SIG-M5 (cell line): ENCODE data around the gene AMMECR1L.
"Not testable (repeated sequence)": the region's sequence is repeated elsewhere in the genome, so short reads cannot be mapped to it uniquely, and the experiment has no call there.

Experiments
- DNase-seq: peaks from one replicate; lab custom pipeline; 2025; lab: John Stamatoyannopoulos, UW

Gene AMMECR1L

DNA sequence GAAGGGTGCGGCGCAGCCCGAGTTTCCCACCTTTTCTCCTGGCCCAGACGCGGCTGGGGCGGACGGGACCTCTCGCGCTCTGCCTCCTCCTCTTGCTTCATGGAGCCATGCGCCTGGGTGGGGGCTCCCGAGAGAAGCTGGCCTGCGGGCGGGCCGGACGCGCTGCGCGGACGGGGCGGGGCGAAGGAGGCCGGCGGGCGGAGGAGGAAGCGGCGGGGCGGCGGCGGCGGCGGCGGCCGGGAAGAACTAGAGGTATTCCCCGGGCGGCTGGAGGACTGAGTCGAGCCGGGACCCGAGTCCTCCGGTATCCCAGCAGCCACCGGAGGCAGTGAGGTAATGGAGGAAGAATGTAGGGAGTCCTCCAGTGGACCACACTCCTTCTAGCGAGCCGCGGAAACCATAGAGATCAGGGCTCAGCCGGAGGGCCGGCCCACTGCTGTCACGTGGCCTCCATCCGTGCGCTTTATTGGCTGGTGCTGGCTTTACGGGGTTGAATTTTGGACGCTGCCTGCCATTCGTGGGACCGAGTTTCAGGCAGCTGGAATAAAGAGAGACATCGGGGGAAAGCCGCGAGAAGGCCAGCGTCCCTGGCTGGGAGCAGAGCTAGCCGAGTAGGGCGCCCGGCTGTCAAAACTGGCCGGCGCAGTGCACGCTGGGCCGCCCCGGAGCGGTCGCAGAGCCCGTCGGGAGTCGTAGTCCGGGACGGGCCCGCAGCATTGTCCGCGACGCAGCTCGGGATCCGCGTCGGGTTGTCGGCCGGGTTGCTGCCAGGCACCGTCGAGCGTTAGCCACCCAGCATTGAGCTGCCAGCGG, at the start of gene AMMECR1L:
TSS of gene AMMECR1L (minus strand) at position 177 of the 813 bp plus-strand sequence. CDS start 11,722 bp downstream, outside the sequence.
- DNase-seq, result not testable (repeated sequence)

- no peak for DNase-seq
Observed at GRCh38 chr2:127935337-127935736, 49.6 kb upstream of the AMMECR1L start.

DNA sequence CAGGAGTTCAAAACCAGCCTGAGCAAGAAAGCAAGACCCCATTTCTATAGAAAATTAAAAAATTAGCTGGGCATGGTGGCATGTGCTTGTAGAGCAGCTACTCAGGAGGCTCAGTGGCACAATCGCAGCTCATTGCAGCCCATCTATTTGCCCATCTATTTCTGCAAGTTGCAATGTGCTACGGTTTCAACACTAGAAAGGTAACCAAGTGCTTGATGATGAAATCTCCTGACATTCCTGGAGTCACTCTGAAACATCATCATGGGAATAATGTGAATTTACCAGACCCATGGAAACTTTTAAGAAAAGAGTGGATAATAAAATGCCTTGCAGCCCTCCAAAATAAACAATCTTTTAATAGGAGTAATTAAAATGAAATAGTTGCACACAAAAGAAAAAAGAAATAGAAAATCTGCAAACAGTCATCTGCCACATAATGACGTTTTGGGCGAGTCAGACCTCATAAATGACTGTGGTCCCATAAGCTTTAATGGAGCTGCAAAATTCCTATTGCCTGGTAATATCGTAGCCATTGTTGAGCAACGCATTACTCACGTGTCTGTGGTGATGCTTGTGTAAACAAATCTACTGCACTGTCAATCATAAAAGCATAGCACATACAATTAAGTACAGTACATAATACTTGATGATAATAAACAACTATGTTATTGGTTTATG, 46.6 kb upstream of the AMMECR1L start:
- DNase-seq, result no peak

- DNase-seq, result no peak
Observed at GRCh38 chr2:127929449-127929848, 43.7 kb upstream of the AMMECR1L start.

GRCh38 chr2:127927384-127927783, 41.6 kb upstream of the AMMECR1L start:
- no peak for DNase-seq

DNA sequence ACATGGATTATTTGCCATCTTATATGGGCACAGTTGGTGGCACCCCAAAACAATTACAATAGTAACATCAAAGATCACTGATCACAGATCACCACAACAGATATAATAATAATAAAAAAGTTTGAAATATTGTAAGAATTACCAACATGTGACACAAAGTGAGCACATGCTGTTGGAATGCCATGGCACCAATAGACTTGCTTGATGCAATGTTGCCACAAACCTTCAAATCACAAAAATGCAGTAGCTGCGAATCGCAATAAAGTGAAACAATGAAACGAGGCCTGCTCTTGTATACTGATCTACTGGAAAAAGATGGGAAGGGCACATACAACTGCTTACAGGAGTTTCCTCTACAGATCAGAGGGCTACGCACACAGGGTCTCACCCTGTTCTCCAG, 32.2 kb upstream of the AMMECR1L start:
- DNase-seq, result no peak

DNA sequence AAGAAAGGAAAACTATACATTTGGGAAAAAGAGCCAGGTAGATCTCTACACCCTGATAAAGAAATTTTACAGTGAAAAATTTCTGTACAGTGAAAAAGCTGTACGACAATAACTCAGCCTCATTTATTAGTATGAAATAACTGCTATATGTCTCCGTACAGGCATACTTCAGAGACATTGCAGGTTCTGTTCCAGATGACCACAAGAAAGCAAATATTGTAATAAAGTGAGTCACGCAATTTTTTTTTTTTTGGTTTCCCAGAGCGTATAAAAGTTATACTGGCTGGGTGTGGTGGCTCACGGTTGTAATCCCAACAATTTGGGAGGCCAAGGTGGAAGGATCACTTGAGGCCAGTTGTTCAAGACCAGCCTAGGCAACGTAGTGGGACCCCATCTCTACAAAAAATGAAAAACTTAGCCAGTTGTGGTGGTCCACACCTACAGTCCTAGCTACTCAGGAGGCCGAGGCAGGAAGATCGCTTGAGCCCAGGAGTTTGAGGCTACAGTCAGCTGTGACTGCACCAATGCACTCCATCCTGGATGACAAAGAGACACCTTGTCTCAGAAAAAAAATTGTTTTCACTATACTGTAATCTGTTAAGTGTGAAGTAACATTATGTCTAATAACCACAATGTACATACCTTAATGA, 28.2 kb upstream of the AMMECR1L start:
- no peak for DNase-seq

DNA sequence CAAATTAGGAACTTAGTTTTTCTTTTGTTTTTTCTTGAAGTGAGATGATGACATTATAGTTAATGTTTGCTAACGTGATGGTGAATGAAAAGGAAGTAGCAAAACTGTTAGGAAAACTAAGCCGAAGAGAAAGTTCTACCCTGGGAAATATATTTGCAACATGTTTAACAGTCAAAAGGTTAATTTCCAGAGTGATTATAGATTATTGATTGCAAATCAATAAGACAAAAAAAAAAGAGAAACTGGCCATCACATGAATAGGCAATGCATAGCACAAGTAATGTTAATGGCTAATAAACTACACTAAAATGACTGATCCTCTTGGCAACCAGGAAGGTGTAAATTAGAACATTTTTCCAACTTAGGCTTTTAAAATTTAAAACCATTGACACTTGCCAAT, 26.0 kb upstream of the AMMECR1L start:
- no peak for DNase-seq

DNA sequence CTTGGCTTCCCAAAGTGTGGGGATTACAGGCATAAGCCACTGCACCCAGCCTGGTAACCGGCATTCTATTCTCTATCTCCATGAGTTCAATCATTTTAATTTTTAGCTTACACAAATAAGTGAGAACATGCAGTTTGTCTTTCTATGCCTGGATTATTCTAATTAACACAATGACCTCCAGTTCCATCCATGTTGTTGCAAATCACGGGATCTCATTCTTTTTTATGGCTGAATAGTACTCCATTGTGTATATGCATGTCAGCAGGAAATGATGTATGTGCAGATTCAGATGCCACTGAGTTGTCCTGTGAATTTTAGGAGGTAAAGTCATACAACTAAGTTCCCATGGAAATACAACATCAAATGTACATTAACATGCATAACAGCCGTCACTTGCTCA, 24.7 kb upstream of the AMMECR1L start:
- no peak for DNase-seq

GRCh38 chr2:127909019-127909418, 23.3 kb upstream of the AMMECR1L start:
- DNase-seq, result no peak

GRCh38 chr2:127907733-127908400, 22.1 kb upstream of the AMMECR1L start:
- DNase-seq, result not testable (repeated sequence)

GRCh38 chr2:127906206-127906926, 20.6 kb upstream of the AMMECR1L start:
- no peak for DNase-seq

- DNase-seq, result no peak
Observed at GRCh38 chr2:127901339-127902056, 15.7 kb upstream of the AMMECR1L start.

GRCh38 chr2:127897531-127898211, 11.9 kb upstream of the AMMECR1L start:
- DNase-seq, result no peak

DNA sequence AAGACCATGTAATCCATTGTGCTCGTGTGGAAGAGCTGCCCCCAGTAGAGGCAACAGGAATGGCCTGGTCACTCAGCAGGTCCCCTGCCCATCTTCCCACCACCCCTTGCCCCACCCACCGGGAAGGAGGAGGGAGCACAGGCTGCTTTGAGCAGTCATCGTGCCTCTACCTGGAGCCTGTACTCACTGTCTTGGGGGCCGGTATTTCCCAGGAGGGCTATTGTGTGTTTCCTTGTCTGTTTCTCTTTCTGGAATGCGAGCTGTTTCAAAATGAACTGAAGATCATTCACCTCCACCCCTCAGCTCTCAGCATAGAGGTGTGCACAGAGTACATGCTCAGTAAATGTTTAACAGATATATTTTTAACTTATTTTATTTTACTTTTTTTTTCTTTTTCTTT, 7.7 kb upstream of the AMMECR1L start:
- no peak for DNase-seq

DNA sequence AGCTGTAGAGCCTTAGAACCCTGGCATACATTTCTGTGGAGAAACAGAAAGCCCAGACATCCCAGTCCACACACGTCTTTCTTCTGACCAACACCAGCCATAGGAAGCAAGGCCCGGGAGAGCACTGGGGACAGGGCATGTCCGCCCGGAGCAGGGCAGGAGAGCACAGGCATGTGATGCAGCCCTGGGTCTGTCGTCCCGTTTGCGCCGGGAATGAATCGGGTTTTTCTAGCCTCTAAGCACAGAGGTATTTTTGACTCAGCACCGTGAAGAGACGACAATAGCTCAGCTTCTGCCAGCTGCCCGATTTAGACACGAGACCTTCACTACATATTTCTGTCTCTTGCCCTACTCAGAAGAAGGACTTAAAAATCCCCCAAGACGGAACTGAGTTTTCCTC, 7.3 kb upstream of the AMMECR1L start:
- no peak for DNase-seq

DNA sequence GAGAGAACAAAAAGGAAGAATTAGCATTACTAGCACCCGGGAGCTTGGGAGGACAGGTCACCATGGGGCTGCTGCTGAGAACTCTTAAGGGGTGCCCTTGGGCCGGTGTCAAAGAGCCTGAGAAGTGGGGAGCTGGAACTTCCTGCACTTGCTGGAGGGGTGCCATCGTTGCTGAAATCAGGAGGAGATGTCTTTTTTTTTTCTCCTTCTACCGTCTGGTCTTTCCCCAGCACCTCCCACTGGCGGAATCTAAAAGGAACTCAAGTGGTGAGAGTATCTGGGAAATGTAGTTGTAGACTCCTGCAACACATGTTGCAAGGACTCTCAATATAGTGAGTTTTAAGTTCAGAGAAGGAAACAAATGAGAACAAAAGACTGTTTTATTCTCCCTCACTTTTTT, 6.1 kb upstream of the AMMECR1L start:
- DNase-seq, result no peak

DNA sequence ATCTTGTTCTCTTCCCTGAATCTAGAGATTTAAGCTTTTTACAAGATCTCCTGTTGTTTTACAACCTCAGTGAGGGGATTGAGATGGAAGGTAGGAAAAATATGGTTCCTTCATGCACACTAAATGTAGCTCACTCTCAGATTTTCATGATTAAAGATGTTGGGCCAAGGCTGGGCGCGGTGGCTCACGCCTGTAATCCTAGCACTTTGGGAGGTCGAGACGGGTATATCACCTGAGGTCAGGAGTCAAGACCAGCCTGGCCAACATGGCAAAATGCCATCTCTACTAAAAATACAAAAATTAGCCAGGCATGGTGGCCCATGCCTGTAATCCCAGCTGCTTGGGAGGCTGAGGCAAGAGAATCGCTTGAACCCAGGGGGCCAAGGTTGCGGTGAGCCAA, 5.0 kb upstream of the AMMECR1L start:
- not testable (repeated sequence) for DNase-seq

- no peak for DNase-seq
Observed at GRCh38 chr2:127888772-127889171, 3.0 kb upstream of the AMMECR1L start.

DNA sequence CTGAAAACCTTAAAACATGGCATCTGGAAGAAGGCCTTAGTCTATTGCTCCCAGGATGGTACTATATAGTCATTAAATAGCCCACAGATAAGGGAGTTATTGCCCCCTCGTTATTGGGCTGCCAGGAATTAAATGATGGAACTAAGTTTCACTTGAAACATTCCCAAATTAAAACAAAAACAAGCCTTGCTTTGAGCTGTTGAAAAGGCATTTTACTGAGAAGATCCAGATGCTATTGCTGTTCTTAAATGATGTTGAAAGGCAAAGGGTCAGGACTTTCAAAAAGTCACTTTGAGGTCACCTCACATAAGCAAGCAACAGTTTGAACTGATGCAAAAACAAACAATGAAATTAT, 2.0 kb upstream of the AMMECR1L start:
- DNase-seq, result no peak
